ENCODE results near the gene ASB4.
"Not testable (repeated sequence)": the region's sequence is repeated elsewhere in the genome, so short reads cannot be mapped to it uniquely, and the experiment has no call there.

Gene ASB4

DNA sequence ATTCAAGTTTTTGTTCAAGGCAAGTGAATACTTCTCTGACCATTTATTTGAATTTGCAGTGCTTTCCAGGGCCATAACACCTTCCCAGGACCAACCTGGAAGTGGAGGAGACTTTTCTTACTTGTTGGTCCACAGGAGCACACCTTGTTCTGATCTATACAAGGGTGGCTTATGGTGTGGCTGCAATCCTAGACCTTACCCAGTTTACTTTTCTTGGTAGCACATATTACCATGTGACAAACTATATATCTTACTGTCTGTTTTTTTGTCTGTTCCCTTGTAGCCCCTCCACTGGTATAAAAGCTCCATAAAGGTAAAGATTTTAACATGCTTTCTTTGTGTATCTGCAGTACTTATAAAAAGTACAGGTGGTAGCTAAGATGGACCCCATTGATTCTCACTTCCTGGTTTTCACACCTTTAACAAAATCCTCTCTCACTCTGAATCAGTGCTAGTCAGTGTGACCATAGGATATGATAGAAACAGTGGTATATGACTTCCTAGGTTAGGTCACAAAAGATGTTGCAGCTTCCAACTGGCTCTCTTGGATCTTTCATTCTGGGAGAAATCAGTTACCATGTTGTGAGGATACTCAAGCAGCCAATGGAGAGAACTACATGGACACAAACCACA is 5.6 kb upstream of the ASB4 start:
- DNase-seq: no peak

DNA sequence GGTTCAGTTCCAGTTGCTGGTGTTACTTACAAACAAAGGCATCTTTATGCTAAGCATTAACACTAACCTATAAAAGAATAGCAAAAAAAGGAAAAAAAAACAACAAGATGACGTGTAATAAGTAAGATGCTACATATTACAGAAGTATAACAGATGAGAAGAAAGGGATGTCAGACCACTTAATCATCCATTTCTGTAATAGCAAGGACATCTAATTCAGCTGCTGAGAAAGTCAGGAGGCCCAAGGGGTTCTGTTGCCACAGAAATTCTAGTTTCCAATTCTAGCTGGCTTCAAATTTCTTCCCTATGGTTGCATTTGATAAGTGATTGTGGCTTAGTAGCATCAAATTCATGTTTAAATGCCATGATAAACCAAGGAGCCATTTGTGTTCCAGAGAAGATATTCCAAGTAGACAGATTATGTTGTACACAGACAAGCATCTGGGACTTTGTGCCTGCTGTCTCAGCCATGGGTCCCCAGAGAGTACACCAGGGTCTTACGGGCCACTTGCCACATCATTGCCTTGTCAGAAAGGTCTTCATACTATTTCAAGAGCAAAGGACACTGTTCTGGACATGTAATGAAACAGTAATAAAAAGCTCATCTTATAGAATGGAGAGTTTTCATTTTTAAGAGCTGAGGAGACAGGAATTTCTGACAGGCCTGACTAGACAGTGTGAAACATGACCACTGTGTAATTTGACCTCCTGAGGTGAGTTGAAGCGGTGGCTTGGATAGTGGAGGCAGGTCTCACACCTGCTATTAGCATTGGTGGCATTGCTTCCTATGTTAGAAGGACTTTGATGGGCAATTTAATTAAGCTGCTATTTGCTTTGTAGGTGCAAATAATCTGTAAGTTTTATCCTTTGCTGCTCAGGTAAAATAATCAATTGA is 4.2 kb upstream of the ASB4 start:
- DNase-seq: no peak

DNA sequence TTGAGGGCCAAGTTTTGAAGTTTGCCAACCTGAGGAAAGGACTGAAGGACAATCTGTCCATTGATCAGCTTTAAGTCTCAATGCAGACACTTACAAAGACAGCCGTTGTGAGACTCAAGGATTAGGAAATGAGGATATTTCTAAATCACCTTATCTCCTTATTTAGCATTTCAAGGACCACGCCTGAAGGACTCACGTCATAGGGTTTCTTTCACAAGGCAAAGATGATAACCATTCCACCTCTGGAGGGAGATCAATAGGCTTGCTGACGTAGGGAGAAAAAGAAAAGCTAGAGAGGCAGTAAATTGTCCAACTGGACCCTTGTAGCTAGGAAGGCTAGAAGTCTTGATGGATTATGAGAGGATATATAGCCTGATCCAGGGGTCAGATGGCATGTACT is 3.3 kb upstream of the ASB4 start:
- no peak for DNase-seq

DNA sequence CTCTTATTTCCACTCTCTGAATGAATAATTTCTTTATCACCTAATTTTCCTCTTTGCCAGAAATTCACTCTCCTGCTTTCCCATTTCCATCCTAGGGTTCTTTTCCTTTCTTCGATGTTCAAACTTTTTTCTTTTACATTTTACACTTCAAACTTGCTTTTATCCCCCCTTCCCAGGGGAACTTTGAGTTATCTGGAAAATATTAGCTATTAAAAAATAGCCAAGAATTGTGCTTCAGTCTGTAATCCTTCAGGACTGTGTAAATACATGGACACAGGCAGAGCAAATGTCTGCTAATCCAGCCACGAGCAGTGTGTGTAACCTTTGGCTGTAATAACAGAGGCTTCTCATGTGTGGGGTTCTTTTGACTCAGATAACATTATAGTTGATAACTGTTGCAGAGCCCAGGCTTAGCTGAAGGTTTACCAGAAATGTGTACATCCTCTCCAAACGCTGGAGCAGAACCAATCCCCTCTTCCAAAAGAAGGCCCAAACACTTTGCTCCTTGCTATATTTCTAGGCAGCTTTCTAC is 4.6 kb downstream of the ASB4 start:
- DNase-seq: no peak

DNA sequence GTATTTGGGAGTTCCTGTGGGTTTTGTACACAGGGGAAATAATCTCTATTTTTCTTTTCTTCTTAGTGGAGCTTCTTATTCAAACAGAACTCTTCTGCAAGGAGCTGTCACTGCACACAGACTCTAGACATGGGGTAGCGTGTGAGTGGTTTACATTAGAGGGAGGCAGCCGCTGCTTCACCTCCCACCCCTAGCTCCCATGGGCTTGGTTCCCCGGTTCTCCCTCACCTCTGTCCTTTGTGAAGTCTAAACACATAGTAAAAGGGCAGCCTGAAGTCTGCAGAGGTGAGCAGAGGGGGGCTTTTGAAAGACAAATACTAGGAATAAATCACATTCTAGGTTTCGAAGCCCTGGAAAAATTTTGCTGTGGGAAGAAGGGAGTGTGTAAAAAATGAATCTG is 5.5 kb downstream of the ASB4 start:
- no peak for DNase-seq

DNA sequence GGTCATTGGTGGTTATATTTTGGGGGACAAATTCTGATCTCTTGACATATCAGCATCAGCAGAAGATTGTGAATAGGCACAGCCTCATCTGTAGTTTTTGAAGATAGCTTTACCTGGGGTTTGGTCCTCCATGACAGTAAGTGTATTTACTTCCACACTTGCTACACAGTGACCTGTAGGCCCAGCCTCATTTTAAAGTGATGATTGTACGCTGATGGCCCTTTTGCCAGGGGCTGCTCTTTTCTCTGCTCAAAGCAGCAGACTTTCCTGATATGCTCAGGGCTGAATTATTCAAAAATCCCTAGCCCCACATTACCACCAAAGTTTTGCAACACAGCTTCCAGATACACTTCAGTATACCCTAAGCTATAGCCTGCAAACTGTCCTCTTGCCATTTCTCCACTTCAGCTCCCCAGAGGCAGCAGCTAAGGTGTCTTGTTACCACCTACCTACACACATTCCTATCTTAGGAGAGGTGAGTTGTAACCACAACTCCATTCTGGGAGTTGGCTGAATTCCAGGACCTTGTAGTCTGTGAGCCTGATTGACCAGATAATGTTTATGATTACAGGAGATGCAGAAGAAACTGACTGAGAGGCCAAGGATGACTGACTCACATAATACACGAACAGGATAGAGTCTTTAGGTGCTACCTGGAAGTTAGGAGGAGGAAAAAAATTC is 6.0 kb downstream of the ASB4 start:
- DNase-seq: no peak

DNA sequence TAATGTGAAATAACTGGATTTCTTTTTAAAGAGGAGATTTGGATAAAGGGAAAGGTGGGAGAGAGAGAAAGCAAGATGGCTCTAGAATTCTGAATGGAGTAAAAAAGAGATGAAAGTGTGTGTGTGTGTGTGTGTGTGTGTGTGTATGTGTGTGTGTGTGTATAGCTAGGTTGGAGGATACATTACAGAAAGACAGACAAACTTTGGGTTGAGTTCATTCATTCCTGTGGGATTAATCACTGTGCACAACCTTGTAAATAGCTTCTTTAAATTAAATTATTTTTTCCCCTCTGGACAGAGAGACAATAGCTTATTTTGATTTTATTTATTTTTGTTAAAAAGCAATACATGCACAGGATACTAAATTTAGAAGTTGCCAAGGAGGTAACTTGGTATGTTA is 7.5 kb downstream of the ASB4 start:
- DNase-seq: no peak

DNA sequence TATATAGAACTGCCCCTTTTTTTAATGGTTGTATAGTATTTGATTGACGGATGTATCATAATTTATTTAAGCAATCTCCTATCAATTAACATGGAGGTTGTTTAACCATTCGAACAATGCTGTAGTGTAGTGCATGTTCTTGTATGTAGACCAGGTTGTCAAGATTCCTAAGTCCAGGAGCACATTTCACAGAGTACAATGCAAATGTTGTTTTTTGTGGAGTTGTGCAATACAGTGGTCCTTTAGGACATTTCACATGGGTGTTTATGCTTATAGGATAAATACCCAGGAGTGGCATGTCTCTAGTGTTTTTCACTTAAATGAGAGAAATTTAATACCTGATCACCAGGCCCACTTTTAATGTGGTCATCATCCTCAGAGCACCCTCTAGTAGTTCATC is 8.1 kb downstream of the ASB4 start:
- no peak for DNase-seq

DNA sequence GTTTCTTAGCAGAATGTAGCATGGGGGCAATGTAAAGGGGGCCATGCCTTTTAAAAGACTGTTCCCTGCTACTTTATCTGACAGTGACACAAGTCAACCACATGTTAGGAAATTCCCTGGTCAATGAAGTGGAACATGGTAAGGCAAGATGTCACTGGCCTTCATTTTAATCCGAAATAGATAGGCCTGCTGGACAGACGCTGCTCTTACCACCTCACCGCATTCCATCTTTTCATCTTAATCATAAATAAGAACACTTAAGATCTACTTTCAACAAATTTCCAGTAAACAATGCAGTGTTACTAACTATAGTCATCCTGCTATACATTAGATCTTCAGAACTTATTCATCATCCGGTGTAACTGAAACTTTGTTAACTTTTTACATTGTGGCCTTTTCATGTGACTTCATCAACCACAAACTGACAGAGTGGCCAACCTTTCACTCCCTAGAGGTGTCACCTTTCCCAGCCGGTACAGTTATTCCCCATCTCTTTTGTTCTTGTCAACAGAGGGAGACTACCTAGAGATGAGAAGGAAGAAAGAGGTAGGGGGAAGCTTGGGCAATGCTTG is 15.6 kb downstream of the ASB4 start:
- no peak for DNase-seq

DNA sequence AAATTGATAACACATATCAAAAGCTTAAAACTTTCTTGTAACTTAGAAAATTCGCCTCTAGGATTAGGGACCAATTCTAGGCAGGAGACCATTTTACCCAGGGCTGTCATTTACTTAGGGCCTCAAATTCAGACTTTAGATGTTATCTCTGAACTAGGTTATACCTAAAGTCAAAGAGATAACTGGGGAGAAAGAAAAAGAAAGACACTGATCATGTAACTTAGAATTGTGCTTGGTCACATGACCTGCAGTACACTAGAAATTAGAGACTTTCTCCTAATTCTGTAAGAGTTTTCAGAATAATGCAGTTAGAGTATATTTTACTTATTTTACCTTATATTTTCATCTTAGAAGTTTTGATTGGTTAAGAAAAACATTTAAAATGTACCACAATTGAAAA is 16.7 kb downstream of the ASB4 start:
- DNase-seq: no peak

DNA sequence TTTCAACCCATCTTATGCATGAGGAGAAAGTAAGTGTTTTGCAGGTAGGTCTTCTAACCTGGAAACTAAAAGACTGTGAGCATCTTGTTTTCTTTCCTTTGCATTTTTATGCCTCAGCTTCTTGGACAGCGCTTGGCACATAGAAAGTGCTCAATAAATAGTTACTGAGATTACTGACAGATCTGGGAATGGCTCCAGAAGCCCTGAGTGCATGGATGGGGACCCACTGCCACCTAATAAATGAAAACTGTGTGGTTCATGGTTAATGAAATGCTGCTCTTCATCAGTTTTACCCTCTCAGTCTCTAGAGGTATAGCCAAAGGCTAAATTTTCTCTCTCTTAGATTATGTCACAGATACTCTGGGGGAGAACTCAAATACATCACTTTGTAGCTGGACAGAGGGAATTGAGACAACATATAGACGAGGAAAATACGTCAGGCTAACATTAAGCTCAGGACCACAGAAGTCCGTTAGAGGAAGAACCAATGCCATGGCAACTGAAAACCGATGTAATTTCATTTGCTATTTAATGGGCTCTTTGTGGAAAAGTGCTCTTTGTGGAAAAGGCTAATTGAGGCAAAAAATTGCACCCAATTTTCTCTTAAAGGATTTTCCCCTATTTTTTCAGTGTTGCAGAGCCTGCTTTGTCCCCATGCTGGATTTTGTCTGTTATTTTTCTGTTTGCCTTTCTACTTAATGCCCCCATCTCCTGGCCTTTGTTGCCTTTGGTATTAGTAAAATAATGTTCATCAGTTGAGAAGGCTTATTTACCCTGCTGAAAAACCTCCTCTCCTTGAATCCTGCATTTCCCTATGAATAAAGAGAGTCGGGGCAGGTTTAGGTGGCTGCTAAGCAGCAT is 17.8 kb downstream of the ASB4 start:
- no peak for DNase-seq

DNA sequence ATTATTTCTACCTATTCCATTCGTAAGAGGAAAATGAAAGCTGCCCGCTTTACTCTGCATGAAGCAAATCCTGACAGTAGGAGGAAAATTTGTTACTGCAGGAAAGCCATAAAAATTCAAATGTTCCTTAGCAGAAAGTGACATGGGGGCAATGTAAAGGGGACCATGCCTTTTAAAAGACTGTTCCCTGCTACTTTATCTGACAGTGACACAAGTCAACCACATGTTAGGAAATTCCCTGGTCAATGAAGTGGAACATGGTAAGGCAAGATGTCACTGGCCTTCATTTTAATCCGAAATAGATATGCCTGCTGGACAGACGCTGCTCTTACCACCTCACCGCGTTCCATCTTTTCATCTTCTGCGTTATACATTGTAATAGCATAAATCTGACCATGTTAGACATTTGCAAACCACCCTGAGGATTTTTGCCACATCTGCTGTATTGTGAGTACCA is 18.4 kb downstream of the ASB4 start:
- not testable (repeated sequence) for DNase-seq

DNA sequence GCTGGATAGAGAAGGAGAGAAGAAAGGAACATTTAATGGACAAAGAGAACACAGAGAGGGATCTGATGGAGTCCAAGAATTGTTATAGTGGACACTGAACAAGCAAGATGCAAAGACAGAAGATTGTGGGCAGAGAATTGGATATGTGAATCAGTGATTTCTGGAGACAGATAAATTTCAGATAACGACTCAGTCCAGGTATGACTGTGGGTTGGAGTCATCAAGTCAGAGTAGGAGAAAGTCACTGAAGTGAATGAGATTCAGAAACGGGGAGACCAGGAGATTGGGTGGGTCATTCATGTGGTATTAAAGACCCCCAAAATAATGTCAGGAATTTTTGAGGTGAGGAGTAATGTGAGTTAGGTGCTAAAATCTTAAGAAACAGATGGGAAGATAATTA is 23.0 kb downstream of the ASB4 start:
- DNase-seq: no peak

DNA sequence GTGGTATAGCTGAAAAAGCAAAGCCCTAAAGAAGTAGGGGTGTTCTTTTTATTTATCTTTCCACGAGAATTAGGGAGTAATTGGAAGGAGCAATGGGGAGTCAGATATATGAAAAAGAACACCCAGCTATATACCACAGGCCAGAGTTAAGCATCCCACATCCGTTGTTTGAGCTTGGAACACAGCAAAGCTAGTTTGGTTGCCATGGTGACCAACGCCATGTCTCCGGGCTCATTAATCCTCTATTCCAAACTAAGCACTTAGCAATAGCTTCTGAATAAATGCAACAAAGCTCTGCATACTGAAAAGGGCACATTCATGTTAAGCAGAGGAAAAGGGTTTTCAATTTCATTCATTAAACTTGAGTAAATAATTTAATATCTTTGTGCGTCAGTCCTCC is 23.5 kb downstream of the ASB4 start:
- DNase-seq: peak; percentile 13

DNA sequence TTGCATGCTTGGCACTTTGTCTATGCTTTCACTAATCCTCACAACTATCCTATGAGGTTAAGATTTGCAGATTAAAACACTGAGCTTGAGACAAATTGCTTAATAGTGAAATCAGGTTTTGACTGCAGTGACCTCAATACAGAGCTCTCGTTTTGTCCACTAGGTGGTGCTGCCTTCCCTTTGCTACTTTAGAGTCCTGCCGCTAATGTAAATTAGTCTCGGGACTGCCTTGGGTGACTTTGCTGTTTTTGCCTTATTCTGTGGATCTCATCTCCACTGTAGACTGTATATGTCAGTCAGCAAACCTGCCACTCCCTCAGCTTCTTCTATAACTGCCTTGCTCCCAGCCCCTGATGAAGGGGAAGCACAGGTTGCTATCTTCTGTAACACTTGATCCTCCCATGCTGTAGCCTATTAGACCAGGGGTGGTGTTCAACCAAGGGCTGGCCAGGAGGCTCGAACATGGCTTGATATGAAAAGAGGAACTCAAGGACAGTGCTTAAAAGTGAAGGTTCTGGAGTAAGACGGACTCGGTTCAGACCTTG is 26.0 kb downstream of the ASB4 start:
- DNase-seq: peak; percentile 75

DNA sequence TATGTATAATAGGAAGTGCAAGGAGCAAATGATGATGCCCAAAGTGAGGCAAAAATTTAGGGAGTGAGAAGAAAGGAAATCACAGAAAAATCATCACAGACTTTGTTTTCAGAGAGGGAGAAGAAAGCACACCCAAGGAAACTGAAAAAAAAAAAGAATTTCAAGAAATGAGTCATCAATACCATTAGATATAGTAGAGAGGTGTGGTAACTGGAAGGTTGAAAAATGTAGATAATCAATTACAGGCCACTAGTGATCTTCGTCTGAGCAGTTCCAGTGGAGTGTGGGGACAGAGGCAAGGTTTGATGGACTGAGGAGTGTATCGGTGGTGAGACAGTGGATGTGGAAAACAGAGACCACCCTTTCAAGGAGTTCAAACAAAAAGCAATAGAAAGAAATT is 31.7 kb downstream of the ASB4 start:
- DNase-seq: no peak

DNA sequence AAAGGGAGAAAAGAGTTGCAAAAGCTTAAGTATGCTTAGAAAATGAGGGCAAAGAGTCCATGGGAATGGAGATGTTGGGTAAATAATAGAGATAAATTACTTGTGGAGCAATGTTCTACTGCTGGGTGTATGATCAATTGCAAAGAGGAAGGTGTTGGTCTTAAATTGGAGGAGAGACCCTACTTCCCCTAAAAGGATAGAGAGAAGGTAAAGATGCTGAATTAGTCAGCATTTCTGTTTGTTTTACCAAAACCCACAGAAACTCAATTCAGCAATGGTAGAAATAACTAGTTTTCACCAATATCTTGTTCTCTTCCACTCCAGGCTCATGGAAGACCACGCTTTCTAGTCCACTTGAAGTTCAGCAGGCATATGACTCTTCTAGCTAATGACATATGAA is 32.1 kb downstream of the ASB4 start:
- no peak for DNase-seq

DNA sequence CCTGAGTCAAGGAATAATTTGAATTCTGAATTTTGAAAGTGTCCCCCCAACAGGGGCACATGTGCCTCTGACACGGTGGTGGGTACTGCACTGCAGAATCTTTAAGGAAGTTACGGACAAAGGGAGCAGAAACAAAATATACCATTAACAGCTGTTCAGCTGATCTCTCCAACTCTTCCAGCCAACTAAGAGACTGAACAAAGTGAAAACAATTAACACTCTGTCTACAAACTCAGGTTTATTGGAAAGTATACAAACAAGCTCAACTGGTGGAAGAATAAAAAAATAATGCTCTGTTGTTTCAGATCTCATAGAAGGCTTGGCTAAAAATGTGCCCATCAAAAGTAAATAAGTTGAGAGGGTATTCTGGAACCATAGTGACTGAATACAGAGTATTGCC is 34.4 kb downstream of the ASB4 start:
- DNase-seq: no peak

DNA sequence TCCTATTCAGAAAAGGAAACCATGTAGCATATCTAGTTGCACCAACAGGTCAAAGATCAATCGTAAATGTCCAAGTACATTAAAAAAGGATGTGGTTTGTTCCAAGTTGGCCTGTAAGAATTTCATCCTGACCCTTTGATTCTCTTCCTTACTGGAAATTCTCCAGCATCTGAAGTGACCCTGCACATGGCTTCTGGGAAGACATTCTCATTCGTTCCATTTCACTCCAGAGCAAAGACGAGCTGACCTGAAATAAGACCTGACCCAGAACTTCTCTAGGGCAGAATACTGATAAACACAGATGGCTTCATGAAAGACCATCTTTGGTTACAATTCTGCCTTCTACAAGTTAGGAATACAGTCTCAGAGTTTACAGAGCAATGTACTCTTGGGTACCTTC is 39.8 kb downstream of the ASB4 start:
- DNase-seq: no peak

DNA sequence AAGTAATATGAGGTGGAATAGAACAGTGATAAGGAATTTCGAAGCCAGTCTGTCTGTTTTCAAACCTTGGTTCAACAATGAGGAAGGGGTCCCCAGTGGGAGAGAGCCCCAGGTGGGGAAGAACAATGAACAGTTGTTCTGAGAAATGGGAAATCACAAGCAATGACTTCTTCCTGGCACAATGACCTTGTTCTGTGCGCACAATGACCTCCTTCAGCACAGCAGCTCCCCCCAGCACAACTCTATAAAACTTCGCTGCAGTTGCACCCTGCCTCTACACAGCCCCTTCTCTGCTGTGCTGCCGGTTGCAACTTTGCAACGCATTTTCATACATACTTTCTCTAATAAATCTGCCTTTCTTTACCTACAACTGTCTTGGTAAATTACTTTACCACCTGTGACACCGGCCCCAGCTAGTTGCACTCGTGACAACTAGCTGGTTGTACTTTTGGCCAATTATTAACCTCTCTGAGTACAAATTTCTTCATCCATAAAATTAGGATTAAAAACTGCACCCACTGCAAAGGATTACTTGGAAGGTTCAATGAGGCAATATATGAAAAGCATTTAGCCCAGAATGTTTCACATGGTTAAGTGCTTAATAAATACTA is 40.5 kb downstream of the ASB4 start:
- no peak for DNase-seq

DNA sequence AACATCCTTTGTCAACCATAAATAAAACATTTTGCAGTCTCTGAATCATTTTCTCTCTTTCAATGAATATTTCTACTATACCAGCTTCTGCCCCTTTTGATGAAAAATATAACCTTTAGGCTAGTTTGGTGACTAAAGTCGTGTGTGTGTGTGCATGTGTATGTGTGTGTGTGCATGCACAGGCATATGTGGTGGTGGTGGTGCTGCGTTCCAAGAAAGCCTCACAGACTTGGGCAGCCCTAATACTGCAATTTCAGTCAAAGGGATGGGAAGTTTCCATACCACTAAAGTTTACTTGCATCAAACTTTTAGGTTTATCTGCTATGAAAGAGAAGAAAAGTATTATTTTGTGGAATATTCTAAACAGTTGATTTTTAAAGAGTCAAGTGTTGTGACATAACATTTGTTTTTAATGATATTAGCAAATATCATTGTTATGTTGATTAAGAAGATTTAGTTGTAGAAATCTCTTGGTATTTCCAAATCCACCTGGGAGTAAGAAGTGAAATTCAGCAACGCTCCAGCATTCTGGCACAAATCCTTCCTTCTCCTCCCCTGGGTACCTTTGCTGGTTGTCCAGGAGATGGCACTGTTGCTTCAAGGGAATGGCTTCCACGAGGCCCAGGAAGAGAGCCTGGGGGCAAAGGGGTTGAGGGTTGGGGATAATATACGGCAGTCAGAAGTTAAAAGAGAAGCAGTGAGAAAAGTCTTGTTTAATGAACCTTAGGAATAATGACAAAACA is 41.5 kb downstream of the ASB4 start:
- DNase-seq: peak; percentile 63
